Fibroblast of lung (primary cell): ENCODE measurements around the gene STAM2.

Experiments
- EZH2 ChIP-seq: IDR thresholded peaks from 2 replicates; pipeline ENCODE4 v1.5.1; 2012; ENCODE audit warnings: low read length, control low read depth, mild to moderate bottlenecking; ENCODE audit errors: missing control alignments
- TF ChIP-seq, protein P1 (sequence below), 2 donors: IDR thresholded peaks in 1 of 2; conservative IDR thresholded peaks in 1 of 2; 1 replicate in 1 of 2; 2 replicates in 1 of 2; pipeline ENCODE4 v1.5.1; 2011 to 2012; ENCODE audit warnings: low read length in 2 of 2, control low read depth in 1 of 2, inconsistent platforms in 1 of 2, low read depth in 1 of 2, mild to moderate bottlenecking in 1 of 2

DNA sequence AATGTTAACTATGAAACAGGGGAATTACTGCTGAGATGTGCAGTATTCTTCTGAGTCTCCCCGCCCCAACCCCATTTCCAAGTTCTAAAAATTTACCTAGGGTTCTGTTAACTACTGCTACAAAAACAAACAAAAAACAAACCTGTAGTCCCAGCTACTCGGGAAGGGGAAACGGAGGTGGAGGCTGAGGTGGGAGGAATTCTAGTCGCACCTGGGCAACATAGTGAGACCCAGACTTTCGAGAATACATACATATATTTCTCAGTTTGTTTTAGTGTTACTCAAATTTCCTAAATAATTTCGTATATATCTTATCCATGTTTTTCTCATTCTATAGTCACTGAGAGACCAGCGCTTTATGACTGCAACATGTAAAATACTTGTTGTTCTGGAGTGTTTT is 989 bp downstream of the STAM2 start:
- TF ChIP-seq, protein P1, sequence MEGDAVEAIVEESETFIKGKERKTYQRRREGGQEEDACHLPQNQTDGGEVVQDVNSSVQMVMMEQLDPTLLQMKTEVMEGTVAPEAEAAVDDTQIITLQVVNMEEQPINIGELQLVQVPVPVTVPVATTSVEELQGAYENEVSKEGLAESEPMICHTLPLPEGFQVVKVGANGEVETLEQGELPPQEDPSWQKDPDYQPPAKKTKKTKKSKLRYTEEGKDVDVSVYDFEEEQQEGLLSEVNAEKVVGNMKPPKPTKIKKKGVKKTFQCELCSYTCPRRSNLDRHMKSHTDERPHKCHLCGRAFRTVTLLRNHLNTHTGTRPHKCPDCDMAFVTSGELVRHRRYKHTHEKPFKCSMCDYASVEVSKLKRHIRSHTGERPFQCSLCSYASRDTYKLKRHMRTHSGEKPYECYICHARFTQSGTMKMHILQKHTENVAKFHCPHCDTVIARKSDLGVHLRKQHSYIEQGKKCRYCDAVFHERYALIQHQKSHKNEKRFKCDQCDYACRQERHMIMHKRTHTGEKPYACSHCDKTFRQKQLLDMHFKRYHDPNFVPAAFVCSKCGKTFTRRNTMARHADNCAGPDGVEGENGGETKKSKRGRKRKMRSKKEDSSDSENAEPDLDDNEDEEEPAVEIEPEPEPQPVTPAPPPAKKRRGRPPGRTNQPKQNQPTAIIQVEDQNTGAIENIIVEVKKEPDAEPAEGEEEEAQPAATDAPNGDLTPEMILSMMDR (conservative IDR thresholded peaks at IDR 0.05 in 1 of 2, IDR thresholded peaks at IDR 0.05 in 1 of 2; ENCODE audit: low read depth in 1 of 2, low read length in 2 of 2): no peak
- TF ChIP-seq EZH2: no peak
